Keratinocyte (primary cell): Measurements from ENCODE around the gene SMARCA4. TPM values are rescaled to one million over a fixed set of nuclear protein-coding genes. Genes with fewer than 3 reads are reported as not detected.

Experiments
- DNase-seq: peaks from one replicate; pipeline ENCODE4 v3.0.0-alpha.2; 2011; ENCODE audit warnings: low read depth, missing footprints, low spot score
- FAIRE-seq: peaks from 2 replicates; lab custom pipeline; 2011; peaks lifted over from hg19 to GRCh38; lab: Jason Lieb, UNC
- H2AFZ ChIP-seq: 2 replicates; pipeline ENCODE4 v1.6.0; 2012; ENCODE audit warnings: low read length, control low read depth, inconsistent platforms; ENCODE audit not compliant: control insufficient read depth
- H3K27ac ChIP-seq: 2 replicates; pipeline ENCODE4 v1.5.1; 2011; ENCODE audit warnings: low read length; ENCODE audit not compliant: control insufficient read depth, insufficient read depth
- H3K27me3 ChIP-seq: 3 replicates; pipeline ENCODE4 v1.6.0; 2011; ENCODE audit warnings: low read length; ENCODE audit not compliant: control insufficient read depth, insufficient read depth; ENCODE audit errors: extremely low read depth
- H3K36me3 ChIP-seq, 2 experiments: 2 replicates in 1 of 2; 3 replicates in 1 of 2; pipeline ENCODE4 v1.5.1; 2011; ENCODE audit warnings: low read length in 2 of 2, mild to moderate bottlenecking in 1 of 2; ENCODE audit not compliant: control insufficient read depth in 2 of 2, insufficient read depth in 2 of 2; ENCODE audit errors: extremely low read depth in 1 of 2
- H3K4me1 ChIP-seq: 3 replicates; pipeline ENCODE4 v1.5.1; 2011; ENCODE audit warnings: low read length; ENCODE audit not compliant: control insufficient read depth, insufficient read depth; ENCODE audit errors: extremely low read depth
- H3K4me2 ChIP-seq: 3 replicates; pipeline ENCODE4 v1.6.0; 2011; ENCODE audit warnings: low read depth, low read length; ENCODE audit not compliant: control insufficient read depth, insufficient read depth; ENCODE audit errors: extremely low read depth
- H3K4me3 ChIP-seq, 3 experiments: fragments of 200-600 bp in 1 of 3; sonication (generic) in 1 of 3; 2 replicates in 2 of 3; 3 replicates in 1 of 3; pipeline ENCODE4 v1.5.1; 2011 to 2016; ENCODE audit warnings: low read length in 3 of 3, mild to moderate bottlenecking in 3 of 3, control low read depth in 2 of 3, inconsistent platforms in 1 of 3, low read depth in 1 of 3, mixed read lengths in 1 of 3, mixed run types in 1 of 3, moderate library complexity in 1 of 3; ENCODE audit not compliant: control insufficient read depth in 2 of 3, insufficient read depth in 2 of 3; ENCODE audit errors: extremely low read depth in 1 of 3
- H3K79me2 ChIP-seq: 2 replicates; pipeline ENCODE4 v1.6.0; 2012; ENCODE audit warnings: low read length; ENCODE audit not compliant: control insufficient read depth, insufficient read depth
- H3K9ac ChIP-seq: 3 replicates; pipeline ENCODE4 v1.6.0; 2011; ENCODE audit warnings: low read length; ENCODE audit not compliant: control insufficient read depth, insufficient read depth; ENCODE audit errors: extremely low read depth
- H3K9me1 ChIP-seq: 3 replicates; pipeline ENCODE4 v1.6.0; 2011; ENCODE audit warnings: low read length; ENCODE audit not compliant: control insufficient read depth, insufficient read depth; ENCODE audit errors: extremely low read depth
- H3K9me3 ChIP-seq: 2 replicates; pipeline ENCODE4 v1.5.1; 2012; ENCODE audit warnings: low read depth, low read length; ENCODE audit not compliant: control insufficient read depth
- H4K20me1 ChIP-seq: 3 replicates; pipeline ENCODE4 v1.6.0; 2011; ENCODE audit warnings: low read length; ENCODE audit not compliant: control insufficient read depth, insufficient read depth; ENCODE audit errors: extremely low read depth
- EZH2 ChIP-seq: IDR thresholded peaks from one replicate; pipeline ENCODE4 v1.6.1; 2012; ENCODE audit warnings: inconsistent platforms, mild to moderate bottlenecking, low read length, moderate library complexity
- dilution Hi-C: fragments of 300-500 bp; cut with MboI; formaldehyde crosslinking; loops from one replicate; pipeline ENCODE4 v1.7.0; 2020; ENCODE audit warnings: low sequenced_read_pairs; ENCODE audit not compliant: extremely low pct_ligation_motif_present
- polyA plus RNA-seq, 5 experiments: library from polyadenylated mRNA; depleted of rRNA in 3 of 5; stranded (reverse) in 3 of 5; stranded (forward) in 1 of 5; unstranded in 1 of 5; fragments of >200 nt; gene quantifications; 1 replicate in 1 of 5; 2 replicates in 3 of 5; 3 replicates in 1 of 5; pipeline versions ENCODE4 v1.2.1 to v1.2.3, GENCODE V29; 2011 to 2012; ENCODE audit warnings: missing spikeins in 2 of 5, low read depth in 1 of 5, low replicate concordance in 1 of 5
- TF ChIP-seq, protein P1 (sequence below), 3 experiments: IDR thresholded peaks in 1 of 3; conservative IDR thresholded peaks in 1 of 3; optimal IDR thresholded peaks in 1 of 3; 2 replicates in 2 of 3; 3 replicates in 1 of 3; pipeline versions ENCODE3 to v1.5.1; 2011; ENCODE audit warnings: low read length in 3 of 3, mild to moderate bottlenecking in 3 of 3, moderate library complexity in 2 of 3, control low read depth in 1 of 3, inconsistent platforms in 1 of 3; ENCODE audit not compliant: insufficient read depth in 2 of 3; ENCODE audit errors: extremely low read depth in 1 of 3

The SMARCA4 gene
- polyA plus RNA-seq, 1 donor (not counting 4 experiments of a cell fraction or from before 2014, with no cell fraction given): 33.1 TPM

GRCh38 chr19:10981252-10981895 is 20.5 kb downstream of the SMARCA4 start:
- no peak overlapping the region for H3K27ac ChIP-seq

GRCh38 chr19:10983026-10983425 is 22.2 kb downstream of the SMARCA4 start:
- H3K4me1 ChIP-seq: no peaks in the 10 kb centered on the region
- peaks cover 13% of the 10 kb centered on the region for H4K20me1 ChIP-seq
- H3K4me3 ChIP-seq: no peak overlapping the region
- H3K27ac ChIP-seq: no peak overlapping the region
- DNase-seq (no peak), FAIRE-seq (no peak)
- no peak overlapping the region for H3K4me2 ChIP-seq
- no peaks in the 10 kb centered on the region for H3K27me3 ChIP-seq
- peaks cover 22 to 29% of the 10 kb centered on the region in 2 experiments for H3K36me3 ChIP-seq
- H3K9ac ChIP-seq: no peak overlapping the region
- dilution Hi-C loops: no loop called here
- no peaks in the 10 kb centered on the region for H3K9me3 ChIP-seq
- H2AFZ ChIP-seq: no peak overlapping the region
- peaks cover 69% of the 10 kb centered on the region for H3K79me2 ChIP-seq
- H3K9me1 ChIP-seq: no peaks in the 10 kb centered on the region
- TF ChIP-seq, protein P1, sequence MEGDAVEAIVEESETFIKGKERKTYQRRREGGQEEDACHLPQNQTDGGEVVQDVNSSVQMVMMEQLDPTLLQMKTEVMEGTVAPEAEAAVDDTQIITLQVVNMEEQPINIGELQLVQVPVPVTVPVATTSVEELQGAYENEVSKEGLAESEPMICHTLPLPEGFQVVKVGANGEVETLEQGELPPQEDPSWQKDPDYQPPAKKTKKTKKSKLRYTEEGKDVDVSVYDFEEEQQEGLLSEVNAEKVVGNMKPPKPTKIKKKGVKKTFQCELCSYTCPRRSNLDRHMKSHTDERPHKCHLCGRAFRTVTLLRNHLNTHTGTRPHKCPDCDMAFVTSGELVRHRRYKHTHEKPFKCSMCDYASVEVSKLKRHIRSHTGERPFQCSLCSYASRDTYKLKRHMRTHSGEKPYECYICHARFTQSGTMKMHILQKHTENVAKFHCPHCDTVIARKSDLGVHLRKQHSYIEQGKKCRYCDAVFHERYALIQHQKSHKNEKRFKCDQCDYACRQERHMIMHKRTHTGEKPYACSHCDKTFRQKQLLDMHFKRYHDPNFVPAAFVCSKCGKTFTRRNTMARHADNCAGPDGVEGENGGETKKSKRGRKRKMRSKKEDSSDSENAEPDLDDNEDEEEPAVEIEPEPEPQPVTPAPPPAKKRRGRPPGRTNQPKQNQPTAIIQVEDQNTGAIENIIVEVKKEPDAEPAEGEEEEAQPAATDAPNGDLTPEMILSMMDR (optimal IDR thresholded peaks at IDR 0.05 in 1 of 3, IDR thresholded peaks at IDR 0.05 in 1 of 3, conservative IDR thresholded peaks at IDR 0.05 in 1 of 3; ENCODE audit: extremely low read depth in 1 of 3, insufficient read depth in 2 of 3, low read length in 3 of 3): no peak
- TF ChIP-seq EZH2: no peak

More at GRCh38 chr19:10981252-10981895, 20.5 kb downstream of the SMARCA4 start:
- Histone ChIP-seq H3K36me3 (peaks cover 16 to 18% of the 10 kb centered on the region in 2 experiments), H3K27me3 (no peaks in the 10 kb centered on the region), H3K79me2 (peaks cover 85% of the 10 kb centered on the region), H4K20me1 (peaks cover 28% of the 10 kb centered on the region), H3K9me3 (no peaks in the 10 kb centered on the region), H3K4me3 (no peak overlapping the region), H3K9ac (no peak overlapping the region), H3K4me2 (no peak overlapping the region), H2AFZ (no peak overlapping the region), H3K4me1 (peaks cover 11% of the 10 kb centered on the region), H3K9me1 (no peaks in the 10 kb centered on the region)
- TF ChIP-seq EZH2: no peak
- TF ChIP-seq, protein P1 (optimal IDR thresholded peaks at IDR 0.05 in 1 of 3, IDR thresholded peaks at IDR 0.05 in 1 of 3, conservative IDR thresholded peaks at IDR 0.05 in 1 of 3; ENCODE audit: extremely low read depth in 1 of 3, insufficient read depth in 2 of 3, low read length in 3 of 3): no peak
- dilution Hi-C loops: no loop called here
- FAIRE-seq (no peak), DNase-seq (no peak)
